ENCODE results near the gene SNRPB2.
A peak's percentile ranks its signal among the peaks of the same experiment; 100 is the strongest.

The SNRPB2 gene

DNA sequence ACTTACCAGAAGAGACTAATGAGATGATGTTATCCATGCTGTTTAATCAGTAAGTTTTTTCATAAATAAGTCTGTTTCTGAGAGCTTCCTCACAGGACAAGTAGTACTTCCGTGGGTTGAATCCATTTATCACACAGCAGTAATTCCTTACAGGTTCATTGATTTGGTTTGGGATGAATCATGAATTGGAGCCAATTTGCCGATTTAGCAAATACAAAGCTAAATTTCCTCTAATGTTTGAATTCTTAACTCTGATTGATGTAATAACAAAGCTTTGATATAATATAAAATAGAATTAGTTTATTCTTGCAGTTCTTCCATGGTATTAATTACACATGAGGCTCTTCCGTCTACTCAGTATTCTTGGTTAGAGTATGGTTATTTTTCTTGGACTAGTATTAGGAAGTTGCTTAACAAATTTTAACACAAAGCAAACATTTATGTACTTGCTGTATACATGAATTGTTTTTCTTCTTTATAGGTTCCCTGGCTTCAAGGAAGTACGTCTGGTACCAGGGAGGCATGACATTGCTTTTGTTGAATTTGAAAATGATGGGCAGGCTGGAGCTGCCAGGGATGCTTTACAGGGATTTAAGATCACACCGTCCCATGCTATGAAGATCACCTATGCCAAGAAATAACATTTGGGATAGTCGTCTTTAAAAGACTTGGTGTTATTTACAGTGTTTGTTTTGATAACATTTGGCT lies 10.7 kb downstream of the SNRPB2 start:
- no peaks in the 10 kb centered on the region for H3K4me1 ChIP-seq
- DNase-seq: no peak
- TF ChIP-seq, protein P1, sequence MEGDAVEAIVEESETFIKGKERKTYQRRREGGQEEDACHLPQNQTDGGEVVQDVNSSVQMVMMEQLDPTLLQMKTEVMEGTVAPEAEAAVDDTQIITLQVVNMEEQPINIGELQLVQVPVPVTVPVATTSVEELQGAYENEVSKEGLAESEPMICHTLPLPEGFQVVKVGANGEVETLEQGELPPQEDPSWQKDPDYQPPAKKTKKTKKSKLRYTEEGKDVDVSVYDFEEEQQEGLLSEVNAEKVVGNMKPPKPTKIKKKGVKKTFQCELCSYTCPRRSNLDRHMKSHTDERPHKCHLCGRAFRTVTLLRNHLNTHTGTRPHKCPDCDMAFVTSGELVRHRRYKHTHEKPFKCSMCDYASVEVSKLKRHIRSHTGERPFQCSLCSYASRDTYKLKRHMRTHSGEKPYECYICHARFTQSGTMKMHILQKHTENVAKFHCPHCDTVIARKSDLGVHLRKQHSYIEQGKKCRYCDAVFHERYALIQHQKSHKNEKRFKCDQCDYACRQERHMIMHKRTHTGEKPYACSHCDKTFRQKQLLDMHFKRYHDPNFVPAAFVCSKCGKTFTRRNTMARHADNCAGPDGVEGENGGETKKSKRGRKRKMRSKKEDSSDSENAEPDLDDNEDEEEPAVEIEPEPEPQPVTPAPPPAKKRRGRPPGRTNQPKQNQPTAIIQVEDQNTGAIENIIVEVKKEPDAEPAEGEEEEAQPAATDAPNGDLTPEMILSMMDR (IDR thresholded peaks at IDR 0.05; ENCODE audit: low read depth, low read length): no peak
- no peaks in the 10 kb centered on the region for H3K9me3 ChIP-seq
- peaks cover 34% of the 10 kb centered on the region for H3K36me3 ChIP-seq
- H3K4me3 ChIP-seq (ENCODE audit: low read depth, low read length): no peak overlapping the region
- no peaks in the 10 kb centered on the region for H3K27me3 ChIP-seq

GRCh38 chr20:16744178-16744807 lies 14.5 kb downstream of the SNRPB2 start:
- Histone ChIP-seq H3K4me1 (no peaks in the 10 kb centered on the region), H3K36me3 (peaks cover 11% of the 10 kb centered on the region), H3K27me3 (no peaks in the 10 kb centered on the region), H3K4me3 (ENCODE audit: low read depth, low read length) (no peak overlapping the region), H3K9me3 (no peaks in the 10 kb centered on the region)
- no peak for DNase-seq
- TF ChIP-seq, protein P1 (IDR thresholded peaks at IDR 0.05; ENCODE audit: low read depth, low read length): no peak

- H3K9me3 ChIP-seq: no peaks in the 10 kb centered on the region
- H3K4me3 ChIP-seq (ENCODE audit: low read depth, low read length): no peak overlapping the region
- no peaks in the 10 kb centered on the region for H3K4me1 ChIP-seq
- TF ChIP-seq, protein P1 (IDR thresholded peaks at IDR 0.05; ENCODE audit: low read depth, low read length): no peak
- DNase-seq: no peak
- peaks cover 5% of the 10 kb centered on the region for H3K36me3 ChIP-seq
- no peaks in the 10 kb centered on the region for H3K27me3 ChIP-seq
Measured at GRCh38 chr20:16745204-16745603, 15.4 kb downstream of the SNRPB2 start.

DNA sequence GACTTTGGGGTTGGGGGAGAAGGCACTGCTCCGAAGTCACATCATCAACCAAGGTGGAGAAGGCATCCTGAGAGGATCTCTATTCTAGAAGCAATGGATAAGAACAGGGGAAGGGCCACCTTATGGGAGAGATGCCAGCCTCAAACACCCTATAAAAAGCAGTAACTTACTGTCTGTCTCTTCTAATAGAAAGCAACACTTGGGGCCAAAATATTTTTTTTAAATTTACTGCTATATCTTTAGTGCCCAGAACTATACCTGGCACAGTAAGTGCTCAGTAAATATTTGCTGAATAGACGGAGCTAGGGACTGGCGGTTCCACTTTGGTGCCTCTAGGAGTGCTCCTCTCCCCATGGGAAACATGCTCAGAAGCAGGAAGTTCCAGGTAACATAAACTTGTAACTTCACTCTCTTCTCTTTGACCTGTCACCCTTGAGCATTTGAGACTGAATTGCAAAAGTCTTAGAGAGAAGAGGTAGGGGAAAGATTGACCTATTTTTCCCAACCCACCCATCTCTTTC lies 17.5 kb downstream of the SNRPB2 start:
- Histone ChIP-seq H3K9me3 (no peaks in the 10 kb centered on the region), H3K27me3 (no peaks in the 10 kb centered on the region), H3K4me1 (no peaks in the 10 kb centered on the region), H3K4me3 (ENCODE audit: low read depth, low read length) (no peak overlapping the region), H3K36me3 (no peaks in the 10 kb centered on the region)
- TF ChIP-seq, protein P1 (IDR thresholded peaks at IDR 0.05; ENCODE audit: low read depth, low read length): no peak; the same call in 1 of the 2 replicates
- no peak for DNase-seq

DNA sequence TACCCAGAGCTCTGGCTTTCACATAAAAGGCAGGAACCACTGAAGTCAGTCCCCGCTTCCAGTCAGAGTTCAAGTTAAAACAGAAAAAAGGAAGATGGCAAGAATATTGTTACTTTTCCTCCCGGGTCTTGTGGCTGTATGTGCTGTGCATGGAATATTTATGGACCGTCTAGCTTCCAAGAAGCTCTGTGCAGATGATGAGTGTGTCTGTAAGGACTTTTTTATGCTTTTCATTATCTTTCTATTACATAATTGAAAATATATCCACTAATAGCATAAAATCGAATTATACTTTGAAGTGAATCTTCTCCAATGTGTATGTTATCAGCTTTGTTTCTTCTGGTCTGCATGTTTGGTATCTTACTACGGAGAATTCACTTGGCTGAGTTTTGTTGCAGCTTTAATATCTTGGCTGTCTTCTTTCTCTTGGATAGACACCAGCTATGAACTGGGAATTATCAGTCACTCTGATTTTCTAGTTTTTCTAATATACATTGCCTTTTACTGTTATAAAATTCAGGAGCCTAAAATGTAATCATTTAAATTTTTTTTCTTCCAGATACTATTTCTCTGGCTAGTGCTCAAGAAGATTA lies 18.6 kb downstream of the SNRPB2 start, which contains the start of gene OTOR:
TSS of gene OTOR (plus strand) at position 51 of the 593 bp plus-strand sequence. CDS start at position 95, 44 bp downstream.
- Histone ChIP-seq H3K36me3 (no peaks in the 10 kb centered on the region), H3K4me3 (ENCODE audit: low read depth, low read length) (peak within 1 kb of the TSS; percentile 15; the same call in 1 of the 2 replicates), H3K9me3 (no peaks in the 10 kb centered on the region), H3K4me1 (no peaks in the 10 kb centered on the region), H3K27me3 (no peaks in the 10 kb centered on the region)
- TF ChIP-seq, protein P1 (IDR thresholded peaks at IDR 0.05; ENCODE audit: low read depth, low read length): no peak
- DNase-seq: no peak

All from BE2C (cell line).